NCI-H460 (cell line): ENCODE data around the gene ATXN1. TPM values are rescaled to one million over a fixed set of nuclear protein-coding genes. Genes with fewer than 3 reads are reported as not detected.

Experiments used
- DNase-seq: peaks from one replicate; pipeline ENCODE4 v3.0.0-alpha.2; 2016; ENCODE audit warnings: low read depth; ENCODE audit errors: extremely low read depth
- total RNA-seq: library from RNA; depleted of rRNA; stranded (reverse); fragments of >200 nt; shearing (Covaris generic); gene quantifications from 2 replicates; pipeline ENCODE4 v1.2.3, GENCODE V29; 2014

ATXN1 gene
- total RNA-seq, 1 experiment from 2014 or later, result 20.4 TPM

GRCh38 chr6:16684896-16685554, 76.2 kb downstream of the ATXN1 start:
- no peak for DNase-seq

- DNase-seq, result peak; percentile 77
Measured at GRCh38 chr6:16684195-16684689, 77.0 kb downstream of the ATXN1 start.

- peak; percentile 92 for DNase-seq
Measured at GRCh38 chr6:16683641-16684194, 77.5 kb downstream of the ATXN1 start.

GRCh38 chr6:16681260-16681873, 79.9 kb downstream of the ATXN1 start:
- DNase-seq, result peak; percentile 88

GRCh38 chr6:16679050-16679449, 82.2 kb downstream of the ATXN1 start:
- no peak for DNase-seq

GRCh38 chr6:16677458-16677857, 83.8 kb downstream of the ATXN1 start:
- DNase-seq, result no peak

- DNase-seq, result peak; percentile 85
Measured at GRCh38 chr6:16676978-16677377, 84.3 kb downstream of the ATXN1 start.

- no peak for DNase-seq
Measured at GRCh38 chr6:16676376-16676775, 84.9 kb downstream of the ATXN1 start.

GRCh38 chr6:16674801-16675392, 86.4 kb downstream of the ATXN1 start:
- DNase-seq, result no peak

GRCh38 chr6:16673011-16673797, 88.1 kb downstream of the ATXN1 start:
- DNase-seq, result no peak

GRCh38 chr6:16671302-16672289, 89.7 kb downstream of the ATXN1 start:
- DNase-seq, result no peak

- no peak for DNase-seq
Measured at GRCh38 chr6:16670617-16671051, 90.6 kb downstream of the ATXN1 start.

- no peak for DNase-seq
Measured at GRCh38 chr6:16670183-16670582, 91.1 kb downstream of the ATXN1 start.

GRCh38 chr6:16669227-16669626, 92.0 kb downstream of the ATXN1 start:
- no peak for DNase-seq

GRCh38 chr6:16667509-16667908, 93.8 kb downstream of the ATXN1 start:
- DNase-seq, result no peak

GRCh38 chr6:16665992-16666391, 95.3 kb downstream of the ATXN1 start:
- DNase-seq, result no peak

GRCh38 chr6:16665182-16665581, 96.1 kb downstream of the ATXN1 start:
- no peak for DNase-seq

- no peak for DNase-seq
Measured at GRCh38 chr6:16663901-16664300, 97.4 kb downstream of the ATXN1 start.

- no peak for DNase-seq
Measured at GRCh38 chr6:16660157-16660497, 101.1 kb downstream of the ATXN1 start.
